Measurements from ENCODE around the gene CPB1.
"Not testable (repeated sequence)": the region's sequence is repeated elsewhere in the genome, so short reads cannot be mapped to it uniquely, and the experiment has no call there.

Gene CPB1

DNA sequence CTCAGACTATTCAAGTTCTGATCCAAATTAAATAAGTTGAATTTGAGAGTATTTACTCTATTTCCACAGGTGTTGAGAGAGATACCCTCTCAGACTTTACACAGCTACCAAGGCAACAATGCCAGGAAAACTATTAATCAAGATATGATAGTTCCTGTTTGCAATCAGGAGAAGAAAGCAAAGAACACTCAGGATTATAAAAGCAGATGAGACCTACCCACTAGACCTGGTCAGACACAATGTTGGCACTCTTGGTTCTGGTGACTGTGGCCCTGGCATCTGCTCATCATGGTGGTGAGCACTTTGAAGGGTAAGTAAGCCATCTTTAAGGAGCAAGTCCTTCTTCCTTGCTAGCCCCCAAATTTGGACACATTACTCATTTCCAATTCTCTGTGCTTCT, at the start of gene CPB1:
Gene CPB1, plus strand, starts transcription at position 227 of the 400 bp plus-strand sequence. Its CDS starts 13 bp downstream, at position 240.
- no peak for DNase-seq (ENCODE audit: low read depth in 2 of 2)

DNA sequence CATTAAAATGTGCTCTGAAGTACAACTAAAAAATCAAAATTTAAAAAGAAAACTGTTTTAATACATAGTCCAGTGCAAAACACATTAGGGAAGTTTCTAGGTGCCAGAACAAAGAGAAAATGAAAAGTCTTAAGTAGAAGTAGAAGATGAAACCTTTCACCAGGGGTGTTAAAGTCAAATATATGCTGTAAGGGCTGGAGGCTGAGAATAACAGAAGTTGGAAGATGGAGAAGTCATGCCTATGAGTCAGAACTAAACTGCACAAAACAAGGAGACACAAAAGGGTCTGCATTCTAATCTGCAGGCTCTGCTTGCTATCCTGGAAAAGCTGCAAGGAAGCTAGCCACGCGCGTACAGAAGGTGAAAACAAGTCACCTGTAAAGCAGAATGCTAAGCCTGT, 48.7 kb upstream of the CPB1 start:
- DNase-seq (ENCODE audit: low read depth in 2 of 2) = no peak

DNA sequence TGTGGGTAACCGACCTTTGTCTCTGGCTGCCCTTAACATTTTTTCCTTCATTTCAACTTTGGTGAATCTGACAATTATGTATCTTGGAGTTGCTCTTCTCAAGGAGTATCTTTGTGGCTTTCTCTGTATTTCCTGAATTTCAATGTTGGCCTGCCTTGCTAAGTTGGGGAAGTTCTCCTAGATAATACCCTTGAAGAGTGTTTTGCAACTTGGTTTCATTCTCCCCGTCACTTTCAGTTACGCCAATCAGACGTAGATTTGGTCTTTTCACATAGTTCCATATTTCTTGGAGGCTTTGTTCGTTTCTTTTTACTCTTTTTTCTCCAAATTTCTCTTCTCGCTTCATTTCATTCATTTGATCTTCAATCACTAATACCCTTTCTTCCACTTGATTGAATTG, 42.6 kb upstream of the CPB1 start:
- not testable (repeated sequence) for DNase-seq (ENCODE audit: low read depth in 2 of 2)

DNA sequence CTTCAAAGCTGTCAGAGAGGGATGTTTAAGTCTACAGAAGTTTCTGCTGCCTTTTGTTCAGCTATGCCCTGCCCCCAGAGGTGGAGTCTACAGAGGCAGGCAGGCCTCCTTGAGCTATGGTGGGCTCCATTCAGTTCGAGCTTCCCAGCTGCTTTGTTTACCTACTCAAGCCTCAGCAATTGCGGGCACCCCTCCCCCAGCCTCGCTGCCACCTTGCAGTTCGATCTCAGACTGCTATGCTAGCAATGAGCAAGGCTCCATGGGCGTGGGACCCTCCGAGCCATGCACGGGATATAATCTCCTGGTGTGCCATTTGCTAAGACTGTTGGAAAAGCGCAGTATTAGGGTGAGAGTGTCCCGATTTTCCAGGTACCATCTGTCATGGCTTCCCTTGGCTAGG, 41.5 kb upstream of the CPB1 start:
- not testable (repeated sequence) for DNase-seq (ENCODE audit: low read depth in 2 of 2)

DNA sequence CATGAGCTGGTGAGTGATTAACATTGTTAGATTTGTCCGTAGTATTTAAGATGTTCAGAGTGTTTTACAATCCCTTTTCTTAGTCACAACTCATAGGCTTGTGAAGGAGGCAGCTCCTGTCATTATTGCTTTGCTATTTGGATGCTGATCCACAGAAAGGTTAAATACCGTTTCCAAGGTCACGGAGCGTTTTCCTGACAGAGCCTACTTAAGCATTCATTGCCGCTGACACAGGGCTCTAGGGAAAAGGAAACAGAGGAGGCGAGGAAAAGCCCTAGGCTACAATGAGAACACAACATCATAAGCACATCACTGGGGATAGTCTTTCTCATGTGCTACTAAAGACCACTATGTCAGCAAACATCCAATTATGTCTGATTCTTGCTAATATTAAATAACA, 38.5 kb upstream of the CPB1 start:
- no peak for DNase-seq (ENCODE audit: low read depth in 2 of 2)

DNA sequence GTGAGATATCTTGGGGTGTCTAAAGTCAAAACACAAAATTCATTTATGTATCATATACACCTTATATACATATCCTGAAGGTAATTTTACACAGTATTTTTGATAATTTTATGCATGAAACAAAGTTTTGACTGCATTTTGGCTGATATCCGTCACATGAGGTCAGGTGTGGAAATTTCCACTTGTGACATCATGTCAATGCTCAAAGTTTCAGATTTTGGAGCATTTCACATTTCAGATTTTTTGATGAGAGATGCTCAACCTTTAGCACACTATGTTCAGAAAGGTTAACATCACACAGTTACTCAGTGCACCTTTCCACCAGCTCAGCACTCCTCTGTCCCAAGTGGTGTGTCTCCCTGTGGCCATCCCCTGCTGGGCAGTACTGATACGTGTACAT, 37.7 kb upstream of the CPB1 start:
- DNase-seq (ENCODE audit: low read depth in 2 of 2) = no peak

DNA sequence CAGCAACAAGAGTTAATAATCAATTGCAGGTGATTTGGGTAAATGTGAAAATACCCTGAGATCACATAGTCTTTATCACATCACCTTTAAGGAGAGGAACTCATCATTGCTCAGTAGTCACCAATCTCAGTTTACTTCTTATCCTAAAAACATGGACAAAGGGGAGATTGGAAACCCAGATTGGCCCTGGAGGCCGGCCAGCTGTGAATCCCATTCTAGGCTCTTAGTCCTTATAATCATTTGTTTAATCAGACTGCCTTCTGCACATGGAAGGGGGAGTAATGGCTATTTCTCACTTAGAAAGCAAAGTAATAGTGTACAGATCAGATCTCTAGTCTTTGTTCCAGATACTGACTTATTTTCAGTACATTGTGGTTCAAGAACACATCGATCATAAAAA, 37.2 kb upstream of the CPB1 start:
- no peak for DNase-seq (ENCODE audit: low read depth in 2 of 2)

DNA sequence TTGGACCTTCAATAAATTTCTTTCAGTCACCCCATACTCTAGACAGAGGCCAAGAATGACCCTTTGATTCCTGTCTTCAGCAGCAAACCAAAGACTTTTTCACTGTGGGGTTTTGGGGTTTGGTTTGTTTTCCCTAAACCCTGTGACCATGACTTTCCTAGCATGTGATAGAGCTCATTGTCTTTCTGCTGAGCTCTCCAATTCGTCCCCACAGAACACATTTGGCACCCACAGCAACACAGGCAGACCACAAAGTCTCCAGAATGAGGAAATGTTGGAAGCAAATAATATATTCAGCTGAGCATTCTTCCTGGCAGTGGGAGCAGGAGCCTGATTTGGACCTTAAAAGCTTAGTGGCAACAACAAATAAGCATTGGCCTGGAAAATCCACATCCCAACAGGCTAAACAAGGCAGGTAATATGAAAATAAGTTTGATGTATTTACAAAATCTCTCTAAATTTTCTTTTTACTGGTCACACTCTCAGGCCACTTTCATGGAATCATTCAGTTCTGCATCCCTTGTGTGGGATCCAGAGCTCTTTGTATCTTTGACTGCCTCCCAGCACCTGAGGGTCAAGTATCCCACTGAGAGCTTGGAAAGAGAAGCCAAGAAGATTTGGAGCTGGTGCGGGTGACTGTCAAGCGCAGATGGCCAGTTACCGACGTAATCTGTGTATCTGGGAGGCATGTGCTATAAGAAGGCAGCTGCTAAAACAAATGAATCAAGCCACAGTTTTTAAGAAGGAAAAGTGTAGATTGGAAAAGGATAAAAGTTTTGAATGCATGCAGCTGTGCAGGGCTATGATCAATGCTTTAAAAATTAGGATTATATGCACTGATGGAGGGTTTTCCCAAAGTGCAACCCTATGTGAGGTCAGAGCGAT, 36.5 kb upstream of the CPB1 start:
- no peak for DNase-seq (ENCODE audit: low read depth in 2 of 2)

DNA sequence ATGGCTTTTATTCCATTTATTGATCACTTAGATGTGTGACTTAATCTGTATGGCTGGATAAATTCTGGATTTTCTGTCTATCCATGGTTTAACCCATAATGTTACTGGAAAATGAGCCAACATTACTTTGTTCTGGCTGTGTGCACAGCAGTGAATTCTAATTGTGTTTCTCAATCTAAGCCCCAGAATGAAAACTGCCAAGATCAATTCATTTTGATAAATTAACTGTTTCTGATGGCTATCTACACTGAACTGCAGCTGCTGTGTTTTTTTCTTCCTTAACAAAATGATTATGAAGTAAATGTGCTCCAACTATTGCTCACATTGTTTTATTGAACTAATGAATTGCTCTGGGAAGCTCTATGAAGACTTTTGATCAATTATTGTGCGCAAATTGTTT, 35.7 kb upstream of the CPB1 start:
- DNase-seq (ENCODE audit: low read depth in 2 of 2) = no peak

DNA sequence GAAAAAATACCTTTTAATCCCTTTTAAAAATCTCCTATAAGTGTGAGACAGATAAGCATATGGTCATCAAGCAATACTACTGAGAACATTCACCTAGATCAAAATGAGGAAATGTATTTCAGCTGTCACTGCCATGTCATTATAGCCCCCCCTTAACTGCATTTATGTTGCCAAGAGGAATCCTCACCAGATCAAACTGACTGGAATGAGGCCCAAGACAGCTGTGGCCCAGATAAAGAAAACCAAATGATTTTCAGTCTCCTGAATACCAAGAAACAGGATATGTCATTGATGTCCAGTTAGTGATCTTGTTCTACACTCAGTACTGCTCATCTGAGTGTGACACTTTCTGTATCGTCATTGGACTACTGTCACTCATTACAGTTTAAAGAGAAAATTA, 35.1 kb upstream of the CPB1 start:
- DNase-seq (ENCODE audit: low read depth in 2 of 2) = no peak

DNA sequence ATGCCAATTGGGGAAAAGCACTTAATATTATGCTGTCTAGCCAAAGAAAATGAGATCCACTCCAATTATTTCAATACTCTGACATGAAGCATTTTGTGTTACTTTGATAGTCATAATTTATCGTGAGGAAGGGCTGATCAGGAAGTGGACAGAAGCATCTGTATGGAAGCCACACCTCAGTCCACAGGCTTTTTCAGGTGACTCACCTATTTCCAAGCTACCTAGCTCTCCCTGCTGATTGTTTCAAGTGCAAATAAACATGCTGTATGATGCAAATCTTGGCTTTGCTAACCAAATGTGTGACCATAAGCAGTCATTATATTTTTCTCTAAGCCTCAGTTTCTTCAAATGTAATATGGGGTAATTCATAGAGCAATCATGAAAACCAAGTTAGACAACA, 30.8 kb upstream of the CPB1 start:
- no peak for DNase-seq (ENCODE audit: low read depth in 2 of 2)

DNA sequence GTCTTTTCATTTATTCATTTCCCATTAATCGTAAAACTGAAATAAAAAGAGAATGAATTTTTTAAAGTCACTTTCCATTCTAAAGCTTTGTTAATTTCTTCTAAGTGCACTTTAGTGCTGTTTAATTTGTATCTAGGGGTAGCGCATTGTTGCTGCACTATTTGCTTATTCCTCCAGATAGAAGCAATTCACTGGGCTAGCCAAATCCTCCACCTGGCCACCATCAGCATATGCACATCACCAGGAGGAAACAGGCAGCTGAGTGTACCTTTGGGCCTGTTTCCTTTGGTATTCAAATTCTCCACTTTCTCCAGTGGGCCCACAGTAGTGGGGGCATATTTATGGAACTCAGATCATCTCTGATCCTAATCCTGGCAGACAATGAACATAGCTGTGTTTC, 29.8 kb upstream of the CPB1 start:
- DNase-seq (ENCODE audit: low read depth in 2 of 2) = no peak

DNA sequence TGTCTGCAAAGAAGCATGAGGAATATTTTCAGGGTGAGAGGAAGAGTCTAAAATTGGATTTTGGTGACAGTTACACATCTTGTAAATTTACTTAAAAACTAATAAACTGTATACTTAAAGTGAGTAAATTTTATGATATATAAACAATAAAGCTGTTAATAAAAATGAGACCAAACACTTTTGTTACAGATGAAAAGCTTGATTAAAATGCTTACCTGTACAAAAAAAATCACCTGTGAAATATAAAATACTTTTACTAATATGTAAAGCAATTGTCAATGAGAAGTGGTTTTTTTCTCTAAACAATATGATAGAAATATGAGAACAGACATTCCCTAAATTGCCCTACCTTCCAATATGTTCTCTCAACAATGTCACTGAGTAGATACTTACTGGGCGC, 27.2 kb upstream of the CPB1 start:
- no peak for DNase-seq (ENCODE audit: low read depth in 2 of 2)

DNA sequence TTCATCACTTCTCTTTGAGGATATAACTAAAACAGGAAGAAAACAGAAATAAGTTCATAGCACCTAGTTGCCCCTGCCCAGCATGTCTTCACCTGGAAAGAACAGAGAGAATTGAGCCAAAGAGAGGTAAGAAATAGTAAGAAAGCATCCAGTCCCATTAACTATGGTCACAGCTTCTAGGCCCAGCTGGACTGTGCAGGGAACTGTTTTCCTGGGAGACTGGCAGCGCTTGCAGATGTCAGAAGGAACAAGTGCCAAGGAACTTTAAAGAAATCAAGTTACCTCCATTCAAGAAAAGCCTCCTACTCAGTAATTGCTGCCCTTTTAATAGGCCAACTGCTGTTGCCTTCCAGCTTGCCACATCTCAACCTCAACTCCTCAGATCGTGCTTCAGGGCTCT, 17.8 kb upstream of the CPB1 start:
- no peak for DNase-seq (ENCODE audit: low read depth in 2 of 2)

DNA sequence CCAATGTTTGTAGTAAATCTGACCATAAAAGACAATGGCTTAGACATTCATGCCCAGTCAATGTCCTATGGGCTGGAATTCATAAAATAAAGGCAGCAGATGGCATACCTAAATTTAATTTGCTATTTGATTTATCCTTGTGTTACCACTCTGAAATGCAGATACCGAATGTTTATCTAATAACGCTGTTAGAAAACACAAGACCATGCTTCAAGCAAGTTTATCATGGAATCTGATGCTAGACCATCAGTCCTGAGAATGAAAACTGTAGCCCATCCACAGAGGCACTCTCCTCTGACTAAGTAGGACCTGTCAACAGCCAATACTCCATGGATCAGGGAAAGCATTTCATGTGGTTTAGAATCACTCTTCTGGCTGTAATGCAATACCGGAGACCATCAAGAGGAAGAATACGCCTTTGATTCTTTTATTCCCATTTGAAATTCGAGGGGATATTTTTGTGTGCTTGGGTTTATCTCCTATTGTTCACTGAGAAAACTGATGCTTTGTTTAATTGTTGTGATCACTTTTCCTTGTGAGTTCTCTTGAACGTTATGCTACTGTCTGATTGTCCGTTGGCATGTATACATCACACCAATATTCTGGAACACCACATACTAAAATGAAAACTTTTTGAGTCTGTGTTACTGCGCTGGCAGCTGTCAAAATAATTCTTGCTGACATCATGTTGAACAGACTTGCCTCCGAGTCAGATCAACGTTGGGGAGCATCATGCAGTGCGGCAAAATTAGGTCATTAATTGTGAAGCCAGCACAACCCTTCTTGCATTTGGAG, 12.1 kb upstream of the CPB1 start:
- DNase-seq (ENCODE audit: low read depth in 2 of 2) = no peak

DNA sequence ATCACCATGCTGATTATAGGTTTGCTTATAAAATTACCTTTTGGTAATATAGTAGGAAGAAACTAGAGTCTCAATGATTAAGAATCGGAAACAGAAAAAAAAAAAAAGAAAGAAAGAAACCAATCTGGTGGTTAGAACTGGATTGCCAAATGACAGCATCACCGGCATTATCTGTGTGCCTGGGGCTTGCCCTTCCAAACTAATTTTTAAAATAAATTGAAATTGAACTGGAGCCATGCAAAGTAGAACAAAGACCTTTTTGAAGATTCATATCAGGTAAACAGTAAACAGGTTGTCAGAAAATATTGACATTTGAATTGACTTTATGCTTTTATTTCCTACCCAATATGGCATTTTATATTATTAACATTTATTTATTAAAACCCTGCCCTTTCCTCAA, 11.2 kb upstream of the CPB1 start:
- no peak for DNase-seq (ENCODE audit: low read depth in 2 of 2)

DNA sequence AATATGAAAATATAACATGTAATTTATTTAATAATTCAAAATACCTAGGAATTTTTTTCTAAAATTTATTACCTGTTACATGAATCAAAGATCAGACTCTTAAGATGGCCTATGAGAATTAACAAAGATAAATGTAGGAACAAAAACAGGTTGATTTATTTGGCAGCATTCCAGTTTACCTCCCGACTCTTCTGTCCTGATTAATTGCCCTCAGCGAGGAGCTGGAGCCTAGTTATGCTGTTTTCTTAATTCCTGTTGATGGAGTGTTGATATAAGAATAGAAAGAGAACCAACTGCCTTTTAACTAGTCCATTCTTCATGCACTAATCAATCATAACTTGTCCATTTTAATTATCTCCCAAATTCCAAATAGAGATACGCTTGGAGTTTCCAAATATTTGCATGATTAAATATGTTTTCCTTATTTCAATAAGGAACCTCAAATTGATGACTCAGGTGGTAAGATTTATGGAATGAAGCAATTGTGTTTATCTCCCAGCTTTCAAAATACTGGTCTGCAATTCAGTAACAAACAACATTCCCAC, 10.6 kb upstream of the CPB1 start:
- no peak for DNase-seq (ENCODE audit: low read depth in 2 of 2)

DNA sequence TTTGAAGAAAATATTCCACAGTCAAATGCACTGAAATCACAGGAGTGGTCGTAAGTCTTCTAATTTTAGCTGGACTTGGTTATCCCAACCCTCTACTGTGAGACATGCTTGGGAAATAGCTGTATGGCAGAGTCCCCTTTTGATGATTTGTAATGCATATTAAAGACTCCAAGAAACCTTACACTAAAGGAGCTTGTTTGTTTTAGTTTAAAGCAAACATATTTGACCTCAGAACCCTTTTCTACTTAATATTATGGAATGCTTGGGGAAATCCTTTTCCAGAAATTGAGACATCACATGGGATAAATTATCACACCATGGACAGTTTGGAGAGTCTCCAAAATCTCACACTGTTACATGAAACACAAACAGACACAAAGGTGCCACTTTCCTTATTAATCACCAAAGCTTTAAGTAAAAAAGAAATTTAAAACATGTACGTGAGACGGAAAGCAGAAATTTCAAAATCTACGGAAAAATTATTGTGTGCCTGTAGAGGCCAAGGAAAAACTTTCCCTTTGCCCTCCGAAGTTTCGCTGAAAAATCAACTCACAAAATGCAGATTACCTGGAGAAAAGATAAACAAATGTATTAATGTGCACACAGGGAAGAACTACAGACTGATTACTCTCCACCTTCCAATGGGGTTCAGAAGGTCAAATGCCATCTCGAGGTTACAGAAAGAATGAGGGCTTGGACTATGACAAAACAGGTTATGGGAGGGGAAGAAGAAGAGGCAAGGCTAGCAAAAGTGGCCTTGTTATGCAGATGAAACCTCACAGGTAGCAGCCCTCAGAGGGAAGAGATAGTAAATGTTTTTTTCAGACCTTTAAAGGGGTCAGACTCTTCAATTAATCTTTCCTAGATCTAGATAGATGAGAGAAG, 7.0 kb upstream of the CPB1 start:
- no peak for DNase-seq (ENCODE audit: low read depth in 2 of 2)

DNA sequence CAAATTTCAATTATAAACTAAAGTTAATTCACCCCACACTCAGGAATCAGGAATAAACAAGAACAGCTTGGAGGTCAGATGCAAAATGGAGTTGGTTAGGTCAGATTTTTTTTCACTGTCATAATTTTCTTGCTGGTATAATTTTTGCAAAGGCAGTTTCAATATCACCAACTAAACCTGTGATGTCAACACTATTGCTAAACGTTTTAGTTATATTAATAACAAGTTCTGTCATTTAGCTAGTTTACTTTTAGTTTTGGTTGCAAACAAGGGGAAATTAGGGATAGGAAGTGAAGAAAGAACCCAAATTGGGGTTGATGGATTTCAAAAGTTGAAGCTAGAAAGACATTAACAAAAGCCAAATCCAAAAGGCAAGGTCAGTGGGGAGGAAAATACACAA, 4.6 kb upstream of the CPB1 start:
- DNase-seq (ENCODE audit: low read depth in 2 of 2) = no peak

DNA sequence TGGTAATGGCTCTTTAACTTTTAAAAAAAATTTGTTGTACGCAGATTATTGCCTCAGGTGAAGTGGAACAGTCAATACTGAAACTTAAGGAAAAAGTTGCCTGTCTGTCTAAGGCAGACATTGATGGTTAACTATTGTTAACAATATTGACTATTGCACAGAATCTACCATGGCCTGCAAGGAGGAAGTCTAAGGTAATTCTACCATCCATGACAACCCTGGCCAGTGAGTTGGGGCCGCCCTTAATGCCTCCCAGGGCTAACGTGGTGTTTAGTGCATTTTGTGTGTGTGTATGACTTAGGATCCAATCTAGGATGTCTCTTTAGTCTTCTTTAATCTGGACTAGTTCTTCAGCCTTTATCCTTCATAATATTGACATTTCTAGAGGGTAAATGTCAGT, 2.1 kb upstream of the CPB1 start:
- no peak for DNase-seq (ENCODE audit: low read depth in 2 of 2)

DNA sequence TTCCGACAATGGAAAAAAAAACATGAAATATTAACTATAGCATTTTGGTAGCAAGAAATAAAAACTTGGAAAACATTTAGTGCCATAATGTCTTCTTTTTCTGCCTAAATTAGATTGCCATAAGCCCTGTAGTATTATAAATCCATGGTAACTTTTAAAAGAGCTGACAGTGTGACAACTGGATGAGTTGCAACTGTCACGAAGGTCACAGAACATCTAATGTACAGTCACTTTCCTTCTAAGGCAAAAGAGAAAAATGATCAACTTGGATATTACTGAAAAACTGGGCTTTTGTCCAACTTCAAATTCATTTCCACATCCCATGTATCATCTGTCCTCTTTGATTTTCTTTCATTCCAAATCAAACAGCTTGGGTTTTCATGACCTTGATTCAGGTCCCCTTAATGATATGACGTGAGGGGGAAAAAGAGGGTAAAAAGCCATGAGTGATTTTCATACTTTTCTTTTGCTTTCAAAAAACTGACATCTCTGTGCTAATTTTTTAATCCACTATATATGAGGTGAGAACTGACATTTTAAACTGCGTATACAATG, 602 bp downstream of the CPB1 start:
- no peak for DNase-seq (ENCODE audit: low read depth in 2 of 2)

DNA sequence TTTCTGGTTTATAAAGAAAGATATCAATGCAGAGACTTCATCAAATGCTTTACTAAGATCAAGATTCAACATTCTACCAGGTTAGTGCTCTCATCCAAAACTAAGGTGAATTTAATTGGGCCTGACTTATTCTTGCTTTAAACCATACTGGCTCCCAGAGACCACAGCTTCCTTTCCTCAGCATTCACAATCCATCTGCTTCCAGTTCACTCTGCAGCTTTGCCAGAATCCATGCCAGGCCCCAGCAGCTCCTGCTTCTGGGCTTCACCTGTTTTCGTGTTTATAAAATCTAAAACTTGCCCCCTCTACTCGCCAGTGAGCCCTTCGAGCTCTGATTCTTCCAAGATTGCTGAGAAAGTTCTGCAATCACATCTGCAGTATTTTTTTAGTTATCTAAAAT, 2.3 kb downstream of the CPB1 start:
- no peak for DNase-seq (ENCODE audit: low read depth in 2 of 2)

Data from stimulated activated CD8-positive, alpha-beta memory T cell treated with anti-CD3 and anti-CD28 coated beads, Interleukin-7, amount 100 ng/mL, for 4 hours (primary cell).